Globus pallidus (tissue), 1 donor: ENCODE data around the gene GLIPR2.
"Not testable (repeated sequence)": the region's sequence is repeated elsewhere in the genome, so short reads cannot be mapped to it uniquely, and the experiment has no call there.

ENCODE experiments used
- DNase-seq: peaks from one replicate; pipeline ENCODE4 v3.0.0-alpha.2; 2015; ENCODE audit warnings: low spot score

GLIPR2 gene

DNA sequence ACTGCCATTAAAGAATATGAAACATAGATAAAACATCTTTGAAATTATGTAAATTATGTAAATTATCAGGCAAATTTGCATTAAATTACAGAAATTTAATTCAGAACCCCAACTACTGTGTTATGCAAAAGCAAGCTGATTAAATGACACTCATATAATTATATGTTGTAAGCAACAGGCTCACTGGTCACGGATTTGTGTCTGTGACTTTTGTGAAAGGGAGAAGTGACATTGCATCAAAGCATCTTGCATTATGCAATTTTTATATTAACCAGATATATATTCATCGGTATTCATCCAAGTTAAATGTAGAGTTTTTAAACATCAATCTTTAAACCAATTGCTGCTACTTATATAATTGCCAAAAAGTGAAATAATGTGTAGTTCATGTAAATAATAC, 13.0 kb upstream of the GLIPR2 start:
- DNase-seq = no peak

- no peak for DNase-seq
Measured at GRCh38 chr9:36125062-36125855, 11.3 kb upstream of the GLIPR2 start.

DNA sequence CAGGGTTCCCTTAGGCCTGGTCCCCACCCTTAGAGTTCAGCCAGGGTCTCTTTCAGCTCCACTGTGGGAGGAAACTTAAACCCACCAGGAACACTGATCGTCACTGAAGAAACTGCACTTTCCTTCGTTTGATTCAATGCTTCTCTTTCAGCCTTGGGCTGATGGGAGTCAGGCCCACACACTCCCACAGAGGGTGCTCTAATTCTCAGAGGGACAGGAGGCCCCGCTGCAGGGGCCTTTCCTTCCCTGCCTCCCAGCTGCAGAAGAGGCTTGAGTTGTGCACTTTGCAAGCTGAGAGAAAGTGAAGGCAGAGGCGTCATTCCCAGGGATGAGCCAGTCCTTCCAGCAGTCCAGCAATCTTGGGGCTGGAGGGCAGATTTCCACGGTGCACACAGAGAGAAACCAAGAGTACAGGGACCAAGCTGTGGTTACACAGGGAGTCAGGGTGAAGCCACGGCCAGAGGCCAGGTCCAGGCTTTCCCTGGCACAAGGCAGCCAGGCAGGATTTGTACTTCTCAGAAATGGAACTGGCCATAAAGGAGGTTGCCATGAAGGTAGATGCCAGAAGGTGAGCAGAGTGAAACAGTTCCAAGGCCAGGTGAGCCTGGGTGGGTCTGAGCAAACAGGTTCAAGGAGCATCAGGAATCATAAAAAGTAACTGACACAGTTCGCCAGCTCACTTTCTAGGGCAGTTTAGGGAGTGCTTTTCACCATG, 10.4 kb upstream of the GLIPR2 start:
- no peak for DNase-seq

DNA sequence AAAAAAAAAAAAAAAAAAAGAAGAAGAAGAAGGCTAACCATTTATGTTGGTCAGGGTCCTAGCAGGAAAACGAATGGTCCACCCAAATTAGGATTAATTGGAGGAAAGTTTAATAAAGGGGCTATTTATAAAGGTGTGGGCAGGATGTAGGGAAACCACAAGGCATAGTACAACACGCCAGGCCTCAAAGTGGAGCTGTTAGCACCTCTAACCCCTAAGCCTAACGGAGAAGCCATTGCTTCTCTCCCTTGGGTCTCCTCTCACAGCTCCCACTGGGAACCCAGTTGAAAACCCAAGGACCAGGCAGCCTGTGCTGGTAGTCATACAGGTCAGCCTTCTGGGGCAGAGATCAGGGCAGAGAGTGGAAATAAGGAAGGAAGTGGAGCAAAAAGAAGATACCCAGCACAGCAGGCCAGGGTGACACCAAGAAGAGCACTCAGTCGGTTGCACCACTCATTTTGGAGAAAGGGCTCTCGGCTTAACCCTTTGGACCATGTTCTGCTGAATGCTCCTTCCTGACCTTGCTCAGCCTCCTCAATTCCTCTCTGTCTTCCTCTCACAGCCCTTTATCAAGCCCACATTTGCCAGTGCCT, 8.8 kb upstream of the GLIPR2 start:
- no peak for DNase-seq

DNA sequence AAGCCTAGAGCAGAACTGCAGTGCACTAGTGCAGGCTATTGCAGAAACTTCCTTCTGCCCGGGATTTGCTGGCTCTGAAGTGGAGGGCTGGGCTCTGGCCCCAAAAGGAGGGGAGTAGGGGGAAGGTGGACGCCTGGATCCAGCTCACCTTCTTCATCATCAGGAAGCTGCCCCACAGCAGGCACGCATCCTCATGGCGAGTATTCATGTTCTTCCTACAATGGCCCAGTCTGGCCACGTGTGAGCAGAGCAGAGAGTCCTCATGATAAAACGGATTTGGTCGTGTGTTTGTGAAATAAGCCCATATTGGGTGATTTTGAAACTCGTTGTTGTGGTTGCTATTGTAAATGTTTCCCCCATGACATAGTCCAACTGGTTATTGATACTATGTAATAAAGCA, 8.2 kb upstream of the GLIPR2 start:
- DNase-seq = no peak

- DNase-seq = no peak
Measured at GRCh38 chr9:36129139-36129538, 7.4 kb upstream of the GLIPR2 start.

DNA sequence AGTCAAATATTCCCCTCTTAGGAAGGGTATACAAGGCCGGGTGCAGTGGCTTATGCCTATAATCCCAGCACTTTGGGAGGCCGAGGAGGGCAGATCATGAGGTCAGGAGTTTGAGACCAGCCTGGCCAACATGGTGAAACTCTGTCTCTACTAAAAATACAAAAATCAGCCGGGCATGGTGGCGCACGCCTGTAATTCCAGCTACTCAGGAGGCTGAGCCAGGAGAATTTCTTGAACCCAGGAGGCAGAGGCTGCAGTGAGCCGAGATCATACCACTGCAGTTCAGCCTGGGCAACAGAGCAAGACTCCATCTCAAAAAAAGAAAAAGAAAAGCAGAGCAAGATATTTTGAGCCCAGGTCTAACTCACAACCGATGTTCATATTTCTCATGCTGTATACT, 4.9 kb upstream of the GLIPR2 start:
- not testable (repeated sequence) for DNase-seq

- DNase-seq = no peak
Measured at GRCh38 chr9:36132086-36132485, 4.4 kb upstream of the GLIPR2 start.

- no peak for DNase-seq
Measured at GRCh38 chr9:36134761-36135505, 1.6 kb upstream of the GLIPR2 start.

DNA sequence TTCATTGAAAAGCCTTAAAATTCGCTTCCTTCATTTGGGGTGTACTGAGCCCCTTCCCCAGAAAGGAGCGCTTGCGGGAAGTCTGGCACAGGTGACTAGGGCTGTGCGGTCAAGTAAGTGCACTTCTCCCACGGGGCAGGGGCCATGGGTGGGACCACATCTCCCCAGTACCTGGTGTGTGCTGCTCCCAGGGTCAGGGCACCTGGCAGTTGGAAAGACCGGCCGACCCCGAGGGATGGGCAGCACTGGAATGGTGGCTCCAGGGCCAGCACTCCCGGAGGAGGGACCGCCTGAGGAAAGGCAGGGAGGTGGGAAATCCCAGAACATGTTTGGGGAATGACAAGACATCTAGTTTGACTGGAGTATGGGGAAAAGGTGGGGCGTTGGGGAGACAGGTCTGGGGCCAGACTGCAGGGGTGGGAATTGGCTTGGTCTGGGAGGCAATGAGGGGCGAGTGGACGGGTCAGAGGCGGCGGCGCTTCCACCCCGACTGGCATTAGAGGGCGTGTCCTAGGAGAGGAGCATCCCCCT, 727 bp upstream of the GLIPR2 start:
- DNase-seq = no peak

- DNase-seq = peak; percentile 35
Measured at GRCh38 chr9:36136894-36137391, 410 bp downstream of the GLIPR2 start.

GRCh38 chr9:36137392-36138004, 965 bp downstream of the GLIPR2 start:
- peak; percentile 43 for DNase-seq

DNA sequence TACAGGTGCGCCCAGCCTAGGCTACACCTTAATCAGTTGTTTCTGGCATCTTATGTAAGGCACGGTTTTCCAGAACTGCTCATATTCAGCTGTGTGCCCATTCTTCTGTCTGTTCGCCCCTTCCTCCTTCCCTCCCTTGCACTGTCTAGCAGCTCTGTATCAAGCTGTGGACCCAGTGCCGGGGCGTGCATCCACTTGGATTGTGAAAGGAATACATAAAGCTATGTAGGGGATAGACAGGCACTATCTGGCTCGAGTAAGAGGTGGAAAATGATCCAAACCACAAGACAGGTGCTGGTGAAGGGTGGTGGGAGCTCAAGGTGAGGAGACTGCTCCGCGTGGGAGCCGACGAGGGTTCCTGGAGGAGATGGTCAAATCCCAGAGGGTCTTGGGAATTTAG, 2.0 kb downstream of the GLIPR2 start:
- no peak for DNase-seq

- no peak for DNase-seq
Measured at GRCh38 chr9:36138901-36139300, 2.4 kb downstream of the GLIPR2 start.

GRCh38 chr9:36140086-36141084, 3.9 kb downstream of the GLIPR2 start:
- no peak for DNase-seq

GRCh38 chr9:36141288-36141687, 4.8 kb downstream of the GLIPR2 start:
- DNase-seq = no peak

DNA sequence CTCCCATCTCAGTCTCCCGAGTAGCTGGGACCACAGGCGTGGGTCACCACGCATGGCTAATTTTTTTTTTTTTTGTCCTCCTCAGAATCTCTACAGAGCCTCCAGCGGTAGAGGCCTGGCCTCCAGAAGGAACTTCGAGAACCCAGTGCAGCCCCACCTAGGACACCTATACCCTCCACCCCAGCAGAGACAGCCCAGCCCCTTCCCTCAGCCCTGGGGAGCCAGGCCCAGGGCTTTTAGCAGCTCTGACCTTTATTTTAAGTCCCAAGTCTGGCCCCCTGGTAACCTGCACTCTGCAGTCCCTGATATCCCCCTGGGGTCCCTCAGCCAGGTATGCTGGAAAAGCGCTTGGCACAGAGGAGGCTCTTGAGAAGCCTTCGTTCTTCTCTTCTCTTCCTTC, 5.2 kb downstream of the GLIPR2 start:
- no peak for DNase-seq

DNA sequence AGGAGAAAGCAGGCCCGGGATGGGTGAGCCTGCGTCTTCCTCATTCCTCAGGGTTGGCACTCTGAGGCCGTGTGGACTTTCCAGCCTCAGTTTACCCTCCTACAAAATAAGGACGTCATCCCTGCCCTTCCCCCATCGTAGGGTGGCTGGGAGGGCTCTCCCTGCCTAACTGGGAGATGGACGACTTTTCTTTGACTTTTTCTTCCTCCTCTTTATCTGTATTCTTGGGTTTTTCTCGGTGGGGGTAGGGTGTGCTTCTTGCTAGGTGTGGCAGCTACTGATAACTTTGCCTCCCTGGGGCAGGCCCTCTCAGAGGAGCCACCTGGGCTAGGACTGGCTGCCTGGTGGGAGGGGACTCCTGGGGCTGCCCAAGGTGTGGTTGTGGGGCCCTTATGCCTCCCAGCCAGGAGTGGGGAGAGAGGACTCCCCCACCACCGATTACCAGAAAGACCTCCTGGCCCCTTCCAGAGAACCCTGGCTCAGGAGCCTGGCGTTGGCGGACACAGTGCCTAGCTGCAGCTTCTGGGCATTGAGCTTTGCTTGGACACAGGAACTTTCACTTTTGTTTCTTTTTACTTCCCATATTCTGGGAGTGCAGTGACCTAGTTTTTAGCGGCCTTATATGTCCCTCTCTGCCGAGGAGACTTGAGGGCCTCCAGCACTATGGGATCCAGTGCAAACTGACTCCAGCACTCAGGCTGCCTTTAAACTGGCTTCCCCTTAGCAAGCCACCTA, 6.1 kb downstream of the GLIPR2 start:
- peak; percentile 46 for DNase-seq

GRCh38 chr9:36143245-36143641, 6.7 kb downstream of the GLIPR2 start:
- DNase-seq = no peak
